DMS 273 treated with DMSO at 0.1 percent for 48 hours (cell line): ENCODE data around the gene LRRC9.
"Not testable (repeated sequence)": the region's sequence is repeated elsewhere in the genome, so short reads cannot be mapped to it uniquely, and the experiment has no call there.

Source experiments
- DNase-seq: peaks from one replicate; lab custom pipeline; 2025; lab: John Stamatoyannopoulos, UW

Gene LRRC9

GRCh38 chr14:59957890-59958289, 37.9 kb downstream of the LRRC9 start:
- not testable (repeated sequence) for DNase-seq

GRCh38 chr14:59959668-59960067, 39.7 kb downstream of the LRRC9 start:
- no peak for DNase-seq

- DNase-seq = no peak
These were observed 41.6 kb downstream of the LRRC9 start for GRCh38 chr14:59961518-59962062.

GRCh38 chr14:59964251-59965007, 44.5 kb downstream of the LRRC9 start:
- DNase-seq = no peak

- DNase-seq = no peak
These were observed 49.4 kb downstream of the LRRC9 start for GRCh38 chr14:59969319-59969718.

- no peak for DNase-seq
These were observed 61.6 kb downstream of the LRRC9 start for GRCh38 chr14:59981564-59981963.

- DNase-seq = no peak
These were observed 63.1 kb downstream of the LRRC9 start for GRCh38 chr14:59983048-59983447.

GRCh38 chr14:59986556-59987059, 66.7 kb downstream of the LRRC9 start:
- DNase-seq = no peak

GRCh38 chr14:59997449-59997848, 77.5 kb downstream of the LRRC9 start:
- DNase-seq = no peak

GRCh38 chr14:59997966-59998365, 78.0 kb downstream of the LRRC9 start:
- no peak for DNase-seq

- DNase-seq = no peak
These were observed 78.6 kb downstream of the LRRC9 start for GRCh38 chr14:59998564-59998963.

- no peak for DNase-seq
These were observed 83.0 kb downstream of the LRRC9 start for GRCh38 chr14:60002819-60003492.

- no peak for DNase-seq
These were observed 84.0 kb downstream of the LRRC9 start for GRCh38 chr14:60003991-60004390.

- DNase-seq = no peak
These were observed 88.1 kb downstream of the LRRC9 start for GRCh38 chr14:60008042-60008441.

GRCh38 chr14:60010263-60010662, 90.3 kb downstream of the LRRC9 start:
- DNase-seq = not testable (repeated sequence)

- no peak for DNase-seq
These were observed 94.5 kb downstream of the LRRC9 start for GRCh38 chr14:60014402-60014801.

GRCh38 chr14:60021619-60022018, 101.7 kb downstream of the LRRC9 start:
- DNase-seq = no peak

GRCh38 chr14:60025571-60025970, 105.6 kb downstream of the LRRC9 start:
- no peak for DNase-seq

- DNase-seq = no peak
These were observed 115.2 kb downstream of the LRRC9 start for GRCh38 chr14:60035177-60035576.

- not testable (repeated sequence) for DNase-seq
These were observed 128.0 kb downstream of the LRRC9 start for GRCh38 chr14:60047976-60048375.

GRCh38 chr14:60051721-60052221, 131.8 kb downstream of the LRRC9 start:
- DNase-seq = no peak

GRCh38 chr14:60058087-60058486, 138.1 kb downstream of the LRRC9 start:
- DNase-seq = no peak

- no peak for DNase-seq
These were observed 141.4 kb downstream of the LRRC9 start for GRCh38 chr14:60061371-60061770.
